ENCODE measurements around the gene APOA1.
A peak's percentile ranks its signal among the peaks of the same experiment; 100 is the strongest.

Gene APOA1

GRCh38 chr11:116837231-116838091 lies at the start of gene APOA1:
TSS of gene APOA1 (minus strand) at chr11:116837622. CDS start at chr11:116837387, 235 bp downstream.
- DNase-seq, result no peak

- DNase-seq, result no peak
Observed at GRCh38 chr11:116885951-116886655, 48.7 kb upstream of the APOA1 start.

GRCh38 chr11:116882386-116882785 lies 45.0 kb upstream of the APOA1 start:
- DNase-seq, result peak in 1 of 2 experiments; percentile 22

- DNase-seq, result no peak
Observed at GRCh38 chr11:116881143-116881542, 43.7 kb upstream of the APOA1 start.

GRCh38 chr11:116879800-116880625 lies 42.6 kb upstream of the APOA1 start:
- DNase-seq, result no peak

GRCh38 chr11:116876656-116877055 lies 39.2 kb upstream of the APOA1 start:
- DNase-seq, result no peak

GRCh38 chr11:116875194-116875593 lies 37.8 kb upstream of the APOA1 start:
- no peak for DNase-seq

- DNase-seq, result no peak
Observed at GRCh38 chr11:116874251-116874650, 36.8 kb upstream of the APOA1 start.

- DNase-seq, result no peak
Observed at GRCh38 chr11:116873381-116873780, 36.0 kb upstream of the APOA1 start.

GRCh38 chr11:116871248-116871647 lies 33.8 kb upstream of the APOA1 start:
- no peak for DNase-seq

GRCh38 chr11:116870054-116870453 lies 32.6 kb upstream of the APOA1 start:
- no peak for DNase-seq

GRCh38 chr11:116869610-116870009 lies 32.2 kb upstream of the APOA1 start:
- DNase-seq, result no peak

GRCh38 chr11:116868066-116868465 lies 30.6 kb upstream of the APOA1 start:
- no peak for DNase-seq

GRCh38 chr11:116867619-116868018 lies 30.2 kb upstream of the APOA1 start:
- DNase-seq, result no peak

GRCh38 chr11:116866804-116867455 lies 29.5 kb upstream of the APOA1 start:
- DNase-seq, result no peak

- no peak for DNase-seq
Observed at GRCh38 chr11:116865696-116866095, 28.3 kb upstream of the APOA1 start.

GRCh38 chr11:116864531-116864930 lies 27.1 kb upstream of the APOA1 start:
- no peak for DNase-seq

- no peak for DNase-seq
Observed at GRCh38 chr11:116862951-116863350, 25.5 kb upstream of the APOA1 start.

- no peak for DNase-seq
Observed at GRCh38 chr11:116862185-116862584, 24.8 kb upstream of the APOA1 start.

GRCh38 chr11:116861539-116861938 lies 24.1 kb upstream of the APOA1 start:
- DNase-seq, result no peak

GRCh38 chr11:116860303-116860702 lies 22.9 kb upstream of the APOA1 start:
- no peak for DNase-seq

GRCh38 chr11:116859175-116859574 lies 21.8 kb upstream of the APOA1 start:
- DNase-seq, result no peak

GRCh38 chr11:116857936-116858335 lies 20.5 kb upstream of the APOA1 start:
- DNase-seq, result no peak
